ENCODE measurements around the gene ZMIZ1. TPM values are rescaled to one million over a fixed set of nuclear protein-coding genes. Genes with fewer than 3 reads are reported as not detected.

ZMIZ1 gene
- total and polyA plus RNA-seq, 12 donors: 6.6 to 113 (median 55.1) TPM

- no peaks in the 10 kb centered on the region for H3K27me3 ChIP-seq
- WGBS, 4 donors: 58 to 65% (median 59%) methylated on average over 8 to 12 of the region's 12 CpGs
- H3K27ac ChIP-seq: peak overlapping the region; percentile 42 to 92 (median 53)
- peaks cover 17 to 91% of the 10 kb centered on the region in 2 donors for H3K4me1 ChIP-seq (replicated peaks in 1 of 2)
- no peaks in the 10 kb centered on the region for H3K36me3 ChIP-seq (replicated peaks in 1 of 2)
- intact Hi-C loops (cut with DNase I): loop anchor here in 1 of 2 donors (5.0 kb wide), 1 partner anchor 88 kb away; no protein-coding TSS in a partner anchor
- H3K9me3 ChIP-seq (replicated peaks in 1 of 3): no peaks in the 10 kb centered on the region
- no peak for DNase-seq
- no peak overlapping the region for H3K4me3 ChIP-seq
- TF ChIP-seq, protein P1, sequence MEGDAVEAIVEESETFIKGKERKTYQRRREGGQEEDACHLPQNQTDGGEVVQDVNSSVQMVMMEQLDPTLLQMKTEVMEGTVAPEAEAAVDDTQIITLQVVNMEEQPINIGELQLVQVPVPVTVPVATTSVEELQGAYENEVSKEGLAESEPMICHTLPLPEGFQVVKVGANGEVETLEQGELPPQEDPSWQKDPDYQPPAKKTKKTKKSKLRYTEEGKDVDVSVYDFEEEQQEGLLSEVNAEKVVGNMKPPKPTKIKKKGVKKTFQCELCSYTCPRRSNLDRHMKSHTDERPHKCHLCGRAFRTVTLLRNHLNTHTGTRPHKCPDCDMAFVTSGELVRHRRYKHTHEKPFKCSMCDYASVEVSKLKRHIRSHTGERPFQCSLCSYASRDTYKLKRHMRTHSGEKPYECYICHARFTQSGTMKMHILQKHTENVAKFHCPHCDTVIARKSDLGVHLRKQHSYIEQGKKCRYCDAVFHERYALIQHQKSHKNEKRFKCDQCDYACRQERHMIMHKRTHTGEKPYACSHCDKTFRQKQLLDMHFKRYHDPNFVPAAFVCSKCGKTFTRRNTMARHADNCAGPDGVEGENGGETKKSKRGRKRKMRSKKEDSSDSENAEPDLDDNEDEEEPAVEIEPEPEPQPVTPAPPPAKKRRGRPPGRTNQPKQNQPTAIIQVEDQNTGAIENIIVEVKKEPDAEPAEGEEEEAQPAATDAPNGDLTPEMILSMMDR (IDR thresholded peaks at IDR 0.05): no peak
- no peak for TF ChIP-seq POLR2A (IDR thresholded peaks at IDR 0.05)
These were observed 25.8 kb downstream of the ZMIZ1 start for GRCh38 chr10:79094412-79095175.

GRCh38 chr10:79095316-79095715, 26.6 kb downstream of the ZMIZ1 start:
- TF ChIP-seq POLR2A (IDR thresholded peaks at IDR 0.05): no peak
- TF ChIP-seq, protein P1 (IDR thresholded peaks at IDR 0.05): no peak
- Histone ChIP-seq H3K27ac (peak overlapping the region in 3 of 5 donors; percentile 53 to 92 (median 92)), H3K4me1 (replicated peaks in 1 of 2) (peaks cover 24 to 87% of the 10 kb centered on the region in 2 donors), H3K9me3 (replicated peaks in 1 of 3) (no peaks in the 10 kb centered on the region), H3K27me3 (no peaks in the 10 kb centered on the region), H3K4me3 (no peak overlapping the region), H3K36me3 (replicated peaks in 1 of 2) (no peaks in the 10 kb centered on the region)
- WGBS, 4 donors: 78 to 95% (median 88%) methylated on average over 11 of the region's 11 CpGs
- intact Hi-C loops (cut with DNase I): loop anchor here in 1 of 2 donors (5.0 kb wide), 1 partner anchor 87 kb away; no protein-coding TSS in a partner anchor
- DNase-seq: no peak

- Histone ChIP-seq H3K4me1 (replicated peaks in 1 of 2) (peaks cover 33 to 87% of the 10 kb centered on the region in 2 donors), H3K27ac (peak overlapping the region in 1 of 5 donors; percentile 40), H3K9me3 (replicated peaks in 1 of 3) (no peaks in the 10 kb centered on the region), H3K27me3 (no peaks in the 10 kb centered on the region), H3K4me3 (no peak overlapping the region), H3K36me3 (replicated peaks in 1 of 2) (no peaks in the 10 kb centered on the region)
- TF ChIP-seq, protein P1 (IDR thresholded peaks at IDR 0.05): no peak
- no peak for TF ChIP-seq POLR2A (IDR thresholded peaks at IDR 0.05)
- no peak for DNase-seq
- intact Hi-C loops (cut with DNase I): loop anchor here in 1 of 2 donors (5.0 kb wide), 1 partner anchor 86 kb away; no protein-coding TSS in a partner anchor
- WGBS, 4 donors: 89 to 91% (median 90%) methylated on average over 5 of the region's 5 CpGs
These were observed 27.7 kb downstream of the ZMIZ1 start for GRCh38 chr10:79096514-79096913.

- no peaks in the 10 kb centered on the region for H3K27me3 ChIP-seq
- DNase-seq: no peak
- peaks cover 40 to 87% of the 10 kb centered on the region in 2 donors for H3K4me1 ChIP-seq (replicated peaks in 1 of 2)
- intact Hi-C loops (cut with DNase I): loop anchor here in 1 of 2 donors (5.0 kb wide), 1 partner anchor 85 kb away; no protein-coding TSS in a partner anchor
- no peaks in the 10 kb centered on the region for H3K36me3 ChIP-seq (replicated peaks in 1 of 2)
- peak overlapping the region in 2 of 5 donors; percentile 41 to 60 for H3K27ac ChIP-seq
- H3K9me3 ChIP-seq (replicated peaks in 1 of 3): no peaks in the 10 kb centered on the region
- TF ChIP-seq, protein P1 (IDR thresholded peaks at IDR 0.05): no peak
- TF ChIP-seq POLR2A (IDR thresholded peaks at IDR 0.05): no peak
- WGBS, 4 donors: 57 to 68% (median 62%) methylated on average over 8 to 11 of the region's 11 CpGs
- H3K4me3 ChIP-seq: no peak overlapping the region
These were observed 28.5 kb downstream of the ZMIZ1 start for GRCh38 chr10:79097021-79097872.

Measured in adrenal gland (tissue), 12 donors.